GM21390 (cell line): ENCODE data around the gene LARGE1.

Source experiments
- ATAC-seq: cut with Tn5 transposase; IDR thresholded peaks from one replicate; pipeline ENCODE4 v1.9.1; 2021; ENCODE audit not compliant: unreplicated experiment

The LARGE1 gene

GRCh38 chr22:33785283-33785968 lies 134.8 kb downstream of the LARGE1 start:
- no peak for ATAC-seq

- no peak for ATAC-seq
Measured at GRCh38 chr22:33781411-33781810, 138.9 kb downstream of the LARGE1 start.

DNA sequence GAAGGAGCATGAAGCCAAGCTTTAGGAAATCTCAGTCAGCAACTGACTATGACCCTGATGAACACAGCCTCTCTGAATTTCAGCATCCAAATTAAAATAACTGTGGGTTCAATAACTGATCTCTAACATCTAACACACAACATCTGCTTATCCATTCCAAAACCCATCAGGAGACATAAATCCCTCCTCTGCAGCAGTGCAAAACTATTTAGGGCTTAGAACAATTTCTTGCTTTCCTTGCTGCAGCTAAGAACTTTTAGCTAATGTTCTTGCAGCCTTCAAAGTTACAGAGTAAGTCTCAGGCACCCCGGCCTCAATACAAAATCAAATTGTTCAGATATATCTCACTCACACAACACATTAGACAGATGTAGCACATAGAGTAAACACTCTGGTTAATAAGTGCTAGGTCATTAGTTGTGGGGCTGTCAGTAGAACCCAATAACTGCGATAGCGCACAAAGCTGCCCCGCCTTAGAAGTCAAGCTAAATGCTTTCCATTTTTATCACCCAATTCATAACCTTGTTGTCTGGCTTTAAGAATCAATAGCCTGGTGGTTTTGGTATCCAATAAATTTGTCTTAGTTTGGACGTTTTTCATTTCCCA lies 139.6 kb downstream of the LARGE1 start:
- ATAC-seq, result no peak

GRCh38 chr22:33779243-33779642 lies 141.0 kb downstream of the LARGE1 start:
- ATAC-seq, result no peak

GRCh38 chr22:33776491-33776890 lies 143.8 kb downstream of the LARGE1 start:
- ATAC-seq, result no peak

DNA sequence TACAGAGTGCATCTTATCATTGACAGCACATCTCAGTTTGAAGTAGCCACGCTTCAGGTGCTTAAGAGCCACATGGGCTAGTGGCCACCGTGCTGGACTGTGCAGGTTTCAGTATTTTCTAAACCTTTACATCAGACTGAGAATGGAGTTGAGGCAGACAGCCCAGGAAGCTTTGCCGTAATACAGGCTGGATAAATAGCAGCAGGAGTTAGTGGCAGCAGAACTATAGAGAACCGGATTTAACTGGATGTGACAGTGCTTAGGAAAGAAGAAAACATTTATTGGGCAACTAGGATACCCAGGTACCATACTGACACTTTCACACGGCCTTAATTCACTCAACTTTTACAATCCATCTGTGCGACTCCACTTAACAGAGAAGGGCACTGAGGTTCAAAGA lies 145.5 kb downstream of the LARGE1 start:
- no peak for ATAC-seq

- ATAC-seq, result no peak
Measured at GRCh38 chr22:33772745-33773144, 147.5 kb downstream of the LARGE1 start.

DNA sequence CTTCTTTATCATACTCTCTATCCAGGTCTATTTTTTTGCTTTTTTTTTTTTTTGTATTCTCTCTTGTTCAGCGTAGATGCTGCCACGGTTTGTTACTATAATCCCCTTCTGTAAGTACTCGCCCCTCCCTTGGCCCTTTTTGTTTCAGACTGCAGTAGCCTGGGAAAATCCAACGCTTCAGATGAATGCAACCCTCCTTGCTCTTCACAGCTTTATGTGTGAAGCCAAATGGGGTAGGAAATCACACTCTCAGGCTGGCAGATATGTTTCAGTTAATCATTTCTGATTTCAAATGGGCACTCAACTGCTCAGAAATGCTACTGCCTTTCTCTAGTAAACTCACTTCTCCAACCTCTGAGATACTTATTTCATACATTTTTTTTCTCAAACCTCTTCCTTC lies 149.1 kb downstream of the LARGE1 start:
- ATAC-seq, result no peak

DNA sequence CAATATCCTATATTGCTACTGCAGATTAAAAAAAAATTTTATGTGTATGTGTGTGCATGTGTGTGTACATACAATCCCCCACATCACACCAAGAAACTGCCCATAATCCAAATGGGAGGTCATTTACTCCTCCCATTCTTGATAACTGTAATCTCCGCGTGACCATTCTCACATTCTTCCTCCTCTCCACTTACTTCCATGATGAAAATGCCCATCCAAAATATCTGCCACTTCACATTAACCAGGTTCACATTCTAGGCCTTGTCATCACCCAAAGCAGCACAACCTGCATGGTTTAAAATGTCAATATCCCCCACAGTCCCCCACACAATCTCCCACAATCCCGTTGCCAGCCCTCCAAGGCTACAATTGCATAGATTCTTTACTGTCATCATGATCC lies 149.6 kb downstream of the LARGE1 start:
- ATAC-seq, result no peak

DNA sequence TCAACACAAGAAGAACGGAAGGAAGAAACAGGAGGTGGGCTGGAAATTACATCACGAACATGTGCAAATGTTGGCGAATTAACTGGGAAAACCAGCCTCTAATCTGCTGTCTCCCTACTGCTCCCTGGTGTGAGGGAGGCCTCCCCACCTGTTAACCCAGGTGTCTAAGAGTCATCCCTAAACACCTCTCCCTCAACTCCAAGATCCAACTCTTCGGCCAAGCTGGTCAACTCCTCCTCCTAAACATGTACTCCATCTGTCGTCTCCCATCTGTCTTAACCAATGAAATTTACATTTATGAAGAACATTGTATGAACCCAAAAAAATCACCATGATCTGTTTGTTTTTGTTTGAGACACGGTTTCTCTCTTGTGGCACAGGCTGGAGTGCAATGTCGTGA lies 154.2 kb downstream of the LARGE1 start:
- no peak for ATAC-seq

GRCh38 chr22:33758961-33759360 lies 161.3 kb downstream of the LARGE1 start:
- no peak for ATAC-seq

DNA sequence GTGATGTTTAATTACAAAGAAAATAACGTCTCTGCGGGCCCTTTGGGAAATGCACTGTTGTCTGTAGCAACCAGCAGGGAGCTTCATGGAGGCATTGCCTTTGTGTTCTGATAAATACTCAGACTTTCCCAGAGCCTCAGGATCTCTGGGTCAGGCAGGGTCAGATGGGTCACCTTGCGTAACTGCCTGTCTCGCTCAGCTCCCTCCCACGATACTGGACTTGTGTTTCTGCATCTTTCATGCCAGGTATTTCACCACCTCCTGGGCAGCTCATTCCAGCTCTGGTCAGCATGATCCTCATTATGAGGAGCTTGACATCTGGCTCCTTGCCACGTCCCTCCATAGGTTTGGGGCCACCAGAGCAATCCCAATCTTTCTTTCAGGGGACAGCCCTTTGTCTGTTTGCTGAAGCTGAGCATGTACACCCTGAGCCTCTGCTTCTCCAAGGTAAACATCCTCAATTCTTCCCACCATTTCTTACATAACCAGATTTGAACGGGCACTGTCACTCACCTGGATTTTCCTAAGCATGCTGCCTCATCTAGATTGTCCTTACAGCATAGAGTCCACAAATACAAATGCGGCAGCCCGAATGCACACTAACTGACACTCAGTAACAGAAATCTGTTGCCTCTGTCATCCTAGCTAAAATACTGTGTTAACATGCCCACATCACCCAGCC lies 162.3 kb downstream of the LARGE1 start:
- ATAC-seq, result no peak

- ATAC-seq, result no peak
Measured at GRCh38 chr22:33757041-33757801, 163.1 kb downstream of the LARGE1 start.

GRCh38 chr22:33756508-33756949 lies 163.7 kb downstream of the LARGE1 start:
- no peak for ATAC-seq

GRCh38 chr22:33748714-33749113 lies 171.6 kb downstream of the LARGE1 start:
- ATAC-seq, result no peak

- ATAC-seq, result no peak
Measured at GRCh38 chr22:33747576-33748180, 172.6 kb downstream of the LARGE1 start.

GRCh38 chr22:33747029-33747428 lies 173.2 kb downstream of the LARGE1 start:
- no peak for ATAC-seq

DNA sequence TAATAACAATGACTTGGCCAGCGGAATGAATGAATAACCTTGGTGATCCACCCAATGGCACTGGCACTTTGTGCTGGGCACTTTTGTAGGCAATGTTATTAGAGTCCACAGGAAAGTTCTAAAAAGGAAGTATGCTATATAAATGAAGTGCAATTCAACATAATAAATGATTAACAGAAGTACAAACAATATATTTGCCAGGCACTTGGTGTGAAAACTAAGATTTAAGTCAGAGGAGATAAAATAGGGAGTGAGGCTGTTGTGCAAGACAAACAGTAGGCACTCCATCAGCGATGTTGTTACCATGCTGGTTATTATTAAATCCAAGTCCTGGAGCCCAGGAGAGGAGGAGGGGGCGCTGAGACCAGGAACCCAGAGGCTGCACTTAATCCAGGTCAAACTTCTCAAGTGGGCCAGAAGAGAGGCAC lies 173.8 kb downstream of the LARGE1 start:
- ATAC-seq, result no peak

GRCh38 chr22:33745501-33745900 lies 174.8 kb downstream of the LARGE1 start:
- ATAC-seq, result no peak

GRCh38 chr22:33743756-33744155 lies 176.5 kb downstream of the LARGE1 start:
- no peak for ATAC-seq

DNA sequence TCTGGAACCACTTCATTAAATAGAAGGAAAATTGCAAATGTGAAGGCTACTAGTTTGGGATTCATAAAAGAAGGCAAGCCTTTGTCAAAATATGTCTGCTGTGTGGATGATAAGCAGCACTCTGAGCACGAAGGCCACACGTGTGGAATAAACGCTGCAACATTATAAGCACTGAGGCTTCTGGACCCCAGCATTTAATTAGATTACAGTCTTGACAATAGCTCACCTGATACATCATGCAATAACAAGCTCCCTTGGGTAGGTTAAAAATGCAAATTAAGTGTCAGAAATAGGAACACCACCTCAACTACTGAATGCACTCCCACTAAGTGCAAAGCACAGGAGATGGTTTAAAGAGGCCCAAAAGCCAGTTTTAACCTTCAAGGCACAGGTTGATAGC lies 179.3 kb downstream of the LARGE1 start:
- no peak for ATAC-seq
